GM20431 (cell line): Measurements from ENCODE around the gene FGF18.
"Not testable (repeated sequence)": the region's sequence is repeated elsewhere in the genome, so short reads cannot be mapped to it uniquely, and the experiment has no call there.

Experiments used
- in situ Hi-C: fragments of 300-500 bp; cut with MseI, MboI; formaldehyde crosslinking; loops from one replicate; pipeline ENCODE4 v1.15.0; 2020; ENCODE audit warnings: low sequenced_read_pairs; ENCODE audit not compliant: unreplicated experiment

Gene FGF18

DNA sequence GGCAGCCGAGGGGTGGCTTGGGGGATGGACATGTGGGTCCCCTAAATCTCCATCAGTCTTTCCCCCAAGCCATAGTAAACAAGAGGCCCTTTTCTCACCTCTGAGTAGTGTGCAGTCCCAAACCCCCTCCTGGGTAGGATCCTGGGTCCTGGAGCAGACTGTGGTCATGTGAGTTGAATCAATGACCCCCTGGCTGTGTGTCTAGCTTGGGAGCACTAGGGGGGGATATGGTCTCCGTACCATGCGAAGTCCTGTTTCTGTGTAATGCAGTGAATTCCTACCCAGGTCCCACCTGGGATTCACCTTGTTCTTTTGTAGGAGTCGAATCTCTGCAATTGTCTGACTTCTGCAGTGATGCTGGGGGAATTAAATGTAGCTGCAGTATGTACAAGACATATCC is 66.2 kb downstream of the FGF18 start:
- in situ Hi-C loops = no loop called here

GRCh38 chr5:171486613-171487012 is 67.2 kb downstream of the FGF18 start:
- in situ Hi-C loops = no loop called here

GRCh38 chr5:171488876-171489275 is 69.4 kb downstream of the FGF18 start:
- in situ Hi-C loops = no loop called here

- in situ Hi-C loops = no loop called here
These were observed 73.3 kb downstream of the FGF18 start for GRCh38 chr5:171492781-171493180.

DNA sequence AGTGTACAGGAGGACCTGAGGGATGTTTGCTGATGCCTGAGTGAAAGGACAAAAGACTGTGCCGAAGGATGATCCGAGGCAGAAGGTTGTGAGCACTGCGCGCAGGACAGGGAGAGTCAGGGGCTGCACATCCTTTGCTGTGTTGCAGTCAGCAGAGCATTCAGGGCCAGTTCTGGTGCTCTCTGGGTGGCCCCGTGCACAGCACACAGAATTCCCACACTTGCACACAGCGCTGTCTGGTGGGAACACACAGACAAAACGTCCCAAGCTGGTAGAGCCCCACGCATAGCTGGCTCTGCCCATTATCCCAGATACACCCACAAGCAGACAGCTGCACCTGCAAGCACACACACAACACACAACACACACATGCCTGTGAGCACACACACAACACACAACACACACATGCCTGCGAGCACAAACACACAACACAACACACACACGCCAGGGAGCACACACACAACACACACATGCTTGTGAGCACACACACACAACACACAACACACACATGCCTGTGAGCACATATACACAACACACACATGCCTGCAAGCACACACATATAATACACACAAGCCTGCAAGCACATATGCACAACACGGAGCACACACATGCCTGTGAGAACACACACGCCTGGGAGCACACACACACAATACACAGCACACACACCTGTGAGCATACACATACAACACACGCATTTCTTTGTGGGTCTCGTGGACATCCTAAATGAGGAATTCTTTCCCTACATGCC is 74.4 kb downstream of the FGF18 start:
- in situ Hi-C loops = no loop called here

GRCh38 chr5:171494452-171495121 is 75.1 kb downstream of the FGF18 start:
- in situ Hi-C loops = no loop called here

DNA sequence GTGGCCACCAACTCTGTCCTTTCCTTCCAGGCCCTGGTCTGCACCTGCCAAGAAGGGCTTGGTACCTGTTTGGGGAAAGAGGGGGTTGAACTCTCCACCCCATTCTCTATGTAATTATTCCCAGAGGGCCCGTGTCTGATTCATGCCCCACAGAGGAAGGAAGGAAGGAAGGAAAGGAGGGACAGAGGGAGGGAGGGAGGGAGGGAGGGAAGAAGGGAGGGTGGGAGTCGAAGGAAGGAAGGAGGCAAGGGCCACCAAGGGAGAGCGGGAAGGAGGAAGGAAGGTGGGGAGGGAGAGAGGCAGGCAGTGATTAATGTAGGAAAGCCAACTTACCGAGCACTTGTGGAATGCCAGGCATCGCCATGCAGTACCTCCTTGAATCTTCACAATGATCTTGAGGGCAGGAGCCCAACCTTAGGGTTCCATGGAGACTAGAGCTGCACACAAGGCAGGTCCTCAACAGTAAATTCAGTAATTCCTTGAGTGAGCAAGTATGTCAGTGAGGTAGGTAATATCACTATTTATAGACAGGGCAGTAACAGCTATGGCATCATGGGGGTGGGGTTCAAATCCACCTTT is 75.8 kb downstream of the FGF18 start:
- in situ Hi-C loops = no loop called here

DNA sequence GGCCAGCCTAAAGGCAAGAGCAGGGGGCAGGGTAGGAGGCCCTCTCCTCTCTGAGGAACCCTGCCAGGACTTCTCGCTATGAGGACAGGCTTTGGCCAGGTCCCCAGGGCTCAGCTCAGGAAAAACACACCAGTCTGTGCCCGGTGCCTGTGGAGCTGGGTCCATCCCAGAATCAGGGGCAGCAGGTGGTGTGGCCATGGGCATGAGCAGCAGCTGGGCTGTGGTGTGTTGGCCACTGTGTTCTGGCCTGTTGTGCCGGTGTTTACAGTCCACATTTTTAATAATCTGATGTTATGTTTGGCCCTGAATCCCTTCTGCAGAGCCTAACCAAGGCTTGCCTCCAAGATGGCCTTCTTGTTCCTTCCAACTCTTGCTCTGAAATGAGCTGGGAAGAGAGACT is 77.0 kb downstream of the FGF18 start:
- in situ Hi-C loops = no loop called here

DNA sequence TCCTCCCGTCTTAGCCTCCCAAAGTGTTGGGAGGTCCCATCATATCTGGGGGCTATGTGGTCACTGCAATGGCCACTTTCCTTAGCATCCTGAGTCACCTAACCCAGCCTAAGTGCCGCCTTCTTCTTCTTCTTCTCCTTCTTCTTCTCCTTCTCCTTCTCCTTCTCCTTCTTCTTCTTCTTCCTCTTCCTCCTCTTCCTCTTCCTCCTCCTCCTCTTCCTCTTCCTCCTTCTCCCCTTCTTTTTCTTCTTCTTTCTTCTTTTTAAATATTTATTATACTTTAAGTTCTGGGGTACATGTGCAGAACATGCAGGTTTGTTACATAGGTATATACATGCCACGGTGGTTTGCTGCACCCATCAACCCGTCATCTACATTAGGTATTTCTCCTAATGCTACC is 78.0 kb downstream of the FGF18 start:
- in situ Hi-C loops = not testable (repeated sequence)

DNA sequence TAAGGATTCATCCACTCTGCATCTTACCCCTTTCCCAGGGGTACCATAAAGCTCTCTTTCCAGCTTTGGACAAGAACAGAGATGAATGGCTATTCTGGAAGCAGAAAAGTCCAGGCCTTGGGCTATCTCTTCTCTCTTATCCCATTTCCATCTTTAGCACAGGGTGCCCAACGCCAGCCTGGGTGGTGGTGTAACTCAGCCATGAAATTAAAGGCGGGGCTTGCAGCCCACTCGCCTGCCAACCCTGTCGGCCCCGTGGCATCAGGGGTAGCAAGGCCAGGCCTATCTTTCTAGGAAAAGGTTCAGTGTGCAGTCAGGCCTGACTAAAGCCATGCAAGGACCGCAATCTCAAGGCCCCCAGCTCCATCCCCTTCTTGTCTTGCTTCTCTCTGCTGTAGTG is 78.7 kb downstream of the FGF18 start:
- in situ Hi-C loops = no loop called here

- in situ Hi-C loops = no loop called here
These were observed 80.2 kb downstream of the FGF18 start for GRCh38 chr5:171499611-171500010.

DNA sequence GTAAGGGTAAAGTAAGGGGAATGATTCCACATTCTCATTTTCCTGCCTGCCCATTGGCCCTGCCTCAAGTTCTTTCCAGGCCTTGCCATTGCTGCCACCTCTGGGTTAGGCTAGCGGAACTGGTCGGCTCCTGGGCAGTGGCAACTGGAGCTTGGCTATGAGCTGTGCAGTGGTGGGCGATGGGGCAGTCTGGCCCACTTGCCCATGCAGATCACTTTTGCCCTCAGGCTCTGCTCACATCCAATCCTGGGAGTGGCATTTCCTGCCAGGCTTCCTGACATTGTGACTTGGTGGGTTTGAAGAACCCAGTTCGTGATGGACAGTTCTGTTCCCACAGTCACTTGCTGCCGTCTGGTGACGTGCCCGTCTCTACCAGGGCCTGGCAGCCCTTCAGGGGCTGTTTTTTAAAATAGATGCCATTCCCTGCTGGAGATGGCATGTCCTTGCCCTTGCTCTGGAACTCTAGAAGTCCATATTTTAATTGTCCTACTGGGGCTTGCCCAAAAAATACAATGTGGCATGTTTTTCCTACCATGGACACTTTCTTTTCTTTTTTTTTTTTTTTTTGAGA is 86.1 kb downstream of the FGF18 start:
- in situ Hi-C loops = no loop called here

DNA sequence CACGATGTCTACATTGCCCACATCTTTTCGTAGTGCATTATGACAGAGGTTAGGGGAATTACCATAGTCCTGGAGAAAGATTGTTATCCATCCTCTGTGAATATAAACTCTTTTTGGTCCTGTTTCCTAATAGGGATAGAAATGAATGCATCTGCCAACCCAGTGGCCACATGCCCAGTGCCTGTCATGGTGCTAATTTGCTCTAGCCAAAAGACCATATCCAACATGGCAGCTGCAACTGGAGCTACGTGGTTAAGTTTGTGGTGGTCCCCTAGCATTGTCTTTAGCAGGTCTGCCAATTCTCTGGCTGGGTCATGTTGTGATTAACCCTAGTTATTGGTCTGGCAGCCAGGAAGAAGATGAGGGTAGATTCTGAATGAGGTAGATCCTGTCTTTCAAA is 87.5 kb downstream of the FGF18 start:
- in situ Hi-C loops = no loop called here
